SH-SY5Y (cell line): ENCODE measurements around the gene MAG.

Experiments
- GATA2 ChIP-seq: IDR thresholded peaks from 2 replicates; pipeline ENCODE4 v1.6.1; 2011; ENCODE audit warnings: mild to moderate bottlenecking, low read depth, low read length
- GATA3 ChIP-seq: IDR thresholded peaks from 2 replicates; pipeline ENCODE4 v1.6.1; 2011; ENCODE audit warnings: low read depth, mild to moderate bottlenecking, low read length, moderate library complexity

Gene MAG, protein sequence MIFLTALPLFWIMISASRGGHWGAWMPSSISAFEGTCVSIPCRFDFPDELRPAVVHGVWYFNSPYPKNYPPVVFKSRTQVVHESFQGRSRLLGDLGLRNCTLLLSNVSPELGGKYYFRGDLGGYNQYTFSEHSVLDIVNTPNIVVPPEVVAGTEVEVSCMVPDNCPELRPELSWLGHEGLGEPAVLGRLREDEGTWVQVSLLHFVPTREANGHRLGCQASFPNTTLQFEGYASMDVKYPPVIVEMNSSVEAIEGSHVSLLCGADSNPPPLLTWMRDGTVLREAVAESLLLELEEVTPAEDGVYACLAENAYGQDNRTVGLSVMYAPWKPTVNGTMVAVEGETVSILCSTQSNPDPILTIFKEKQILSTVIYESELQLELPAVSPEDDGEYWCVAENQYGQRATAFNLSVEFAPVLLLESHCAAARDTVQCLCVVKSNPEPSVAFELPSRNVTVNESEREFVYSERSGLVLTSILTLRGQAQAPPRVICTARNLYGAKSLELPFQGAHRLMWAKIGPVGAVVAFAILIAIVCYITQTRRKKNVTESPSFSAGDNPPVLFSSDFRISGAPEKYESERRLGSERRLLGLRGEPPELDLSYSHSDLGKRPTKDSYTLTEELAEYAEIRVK

DNA sequence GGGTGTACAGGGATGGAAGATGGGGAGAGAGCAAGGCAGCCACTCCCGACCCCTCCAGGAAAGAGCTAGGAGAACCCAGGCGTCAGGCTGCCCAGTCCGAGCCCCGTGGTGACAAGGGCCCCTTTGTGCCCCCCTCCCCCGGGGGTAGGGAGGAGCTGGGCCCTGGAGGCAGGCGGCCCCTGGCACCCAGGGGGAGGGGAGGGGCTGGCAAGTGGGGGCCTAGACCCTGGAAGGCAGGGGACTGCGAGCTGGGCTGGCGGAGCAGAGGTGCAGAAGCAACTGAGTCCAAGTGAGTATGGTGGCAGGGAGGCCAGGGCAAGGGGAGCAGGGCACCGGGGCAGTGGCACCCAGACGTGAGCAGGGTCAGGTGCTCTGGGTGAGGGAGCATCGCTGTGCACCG is at the start of gene MAG:
Gene MAG, plus strand, starts transcription at position 246 of the 400 bp plus-strand sequence. CDS start 3,248 bp downstream, outside the sequence.
- no peak for TF ChIP-seq GATA3
- TF ChIP-seq GATA2 = no peak

DNA sequence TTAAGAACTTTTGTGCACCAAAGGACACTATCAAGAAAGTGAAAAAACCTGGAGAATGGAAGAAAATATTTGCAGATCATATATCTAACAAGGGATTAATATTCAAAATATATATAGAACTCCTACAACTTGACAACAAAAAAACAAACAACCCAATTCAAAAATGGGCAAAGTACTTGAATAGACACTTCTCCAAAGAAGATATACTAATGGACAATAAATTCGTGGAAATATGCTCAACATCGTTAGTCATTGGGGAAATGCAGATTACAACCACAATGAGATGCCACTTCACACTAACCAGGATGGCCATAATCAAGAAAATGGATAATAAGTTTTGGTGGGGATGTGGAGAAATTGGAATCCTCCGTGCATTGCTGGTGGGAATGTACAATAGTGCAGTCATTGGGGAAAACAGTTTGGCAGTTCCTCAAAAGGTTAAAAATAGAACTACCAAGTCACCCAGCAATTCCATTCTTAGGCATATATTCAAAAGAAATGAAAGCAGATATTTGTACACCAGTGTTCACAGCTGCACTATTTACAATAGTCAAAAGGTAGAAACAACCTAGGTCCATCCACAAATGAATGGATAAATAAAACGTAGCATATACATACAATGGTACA is 45.4 kb upstream of the MAG start:
- no peak for TF ChIP-seq GATA2
- no peak for TF ChIP-seq GATA3

DNA sequence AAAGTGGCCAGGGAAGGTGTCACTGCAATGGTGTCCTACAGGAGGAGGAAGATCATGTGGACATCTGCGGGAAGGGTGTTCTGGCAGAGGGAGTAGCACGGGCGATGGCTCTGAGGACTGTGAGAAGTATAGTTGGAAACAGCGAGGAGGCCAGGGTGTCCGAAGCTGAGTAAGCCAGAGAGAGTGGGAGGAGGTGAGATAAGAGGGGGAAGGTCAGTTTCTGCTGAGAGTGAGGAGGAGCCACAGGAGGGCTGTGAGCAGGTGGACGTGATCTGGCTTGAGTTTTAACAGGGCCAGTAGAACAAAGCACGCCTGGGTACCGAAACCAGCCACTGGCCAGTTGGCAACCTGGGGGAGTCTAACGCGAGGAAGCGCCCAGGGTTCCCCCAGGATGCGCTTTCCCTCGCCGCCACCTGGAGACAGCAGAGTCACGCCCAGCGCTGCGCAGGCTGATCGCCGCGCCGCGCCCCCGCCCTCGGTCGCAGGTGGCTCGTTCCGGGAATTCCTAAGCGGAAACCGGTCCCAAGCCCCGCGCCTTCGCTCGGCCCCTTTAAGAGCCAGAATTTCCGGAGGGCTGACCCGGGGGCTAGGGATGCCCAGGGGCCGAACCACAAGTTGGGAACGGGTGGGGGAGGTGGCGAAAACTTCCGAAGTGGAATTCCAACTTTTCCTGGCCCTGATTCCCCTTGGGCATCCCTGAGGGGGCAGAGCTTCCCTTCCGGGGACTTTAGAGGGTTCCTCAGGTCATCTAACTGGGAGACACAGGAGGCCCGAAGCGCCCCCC is 44.2 kb upstream of the MAG start:
- TF ChIP-seq GATA2 = no peak
- TF ChIP-seq GATA3 = no peak

DNA sequence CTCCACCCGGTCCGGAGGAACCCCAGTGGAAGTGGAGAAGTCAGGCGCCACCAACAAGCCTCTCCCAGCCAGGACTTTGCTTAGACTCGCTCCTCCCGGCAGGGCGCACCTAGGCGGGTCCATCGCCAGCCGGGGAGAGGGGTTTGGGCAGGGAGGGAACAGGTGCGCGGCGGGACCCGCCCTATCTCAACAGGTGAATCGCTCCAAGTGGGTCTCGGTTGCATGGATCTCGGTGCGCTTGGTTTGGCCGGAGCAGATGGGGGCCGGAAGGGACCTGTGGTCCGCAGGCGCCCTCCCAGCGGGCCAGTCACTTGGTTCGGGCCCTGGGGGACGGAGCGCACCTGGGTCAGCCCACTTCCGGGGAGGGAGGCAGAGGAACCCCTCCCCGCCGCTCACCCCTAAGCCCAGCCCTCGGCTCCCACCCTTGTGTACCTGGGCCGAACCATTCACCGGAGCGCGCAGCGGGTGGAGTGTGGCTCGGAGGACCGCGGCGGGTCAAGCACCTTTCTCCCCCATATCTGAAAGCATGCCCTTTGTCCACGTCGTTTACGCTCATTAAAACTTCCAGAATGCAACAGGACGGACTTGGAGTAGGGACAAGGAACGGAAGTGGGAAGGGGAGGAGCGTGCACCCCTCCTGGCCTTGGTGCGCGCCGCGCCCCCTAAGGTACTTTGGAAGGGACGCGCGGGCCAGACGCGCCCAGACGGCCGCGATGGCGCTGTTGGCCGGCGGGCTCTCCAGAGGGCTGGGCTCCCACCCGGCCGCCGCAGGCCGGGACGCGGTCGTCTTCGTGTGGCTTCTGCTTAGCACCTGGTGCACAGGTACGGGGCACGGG is 43.4 kb upstream of the MAG start, which contains the start of gene LSR:
Gene LSR, plus strand, starts transcription at position 693 of the 836 bp plus-strand sequence. Its CDS starts 21 bp downstream, at position 714.
- TF ChIP-seq GATA2 (no peak), GATA3 (no peak)

DNA sequence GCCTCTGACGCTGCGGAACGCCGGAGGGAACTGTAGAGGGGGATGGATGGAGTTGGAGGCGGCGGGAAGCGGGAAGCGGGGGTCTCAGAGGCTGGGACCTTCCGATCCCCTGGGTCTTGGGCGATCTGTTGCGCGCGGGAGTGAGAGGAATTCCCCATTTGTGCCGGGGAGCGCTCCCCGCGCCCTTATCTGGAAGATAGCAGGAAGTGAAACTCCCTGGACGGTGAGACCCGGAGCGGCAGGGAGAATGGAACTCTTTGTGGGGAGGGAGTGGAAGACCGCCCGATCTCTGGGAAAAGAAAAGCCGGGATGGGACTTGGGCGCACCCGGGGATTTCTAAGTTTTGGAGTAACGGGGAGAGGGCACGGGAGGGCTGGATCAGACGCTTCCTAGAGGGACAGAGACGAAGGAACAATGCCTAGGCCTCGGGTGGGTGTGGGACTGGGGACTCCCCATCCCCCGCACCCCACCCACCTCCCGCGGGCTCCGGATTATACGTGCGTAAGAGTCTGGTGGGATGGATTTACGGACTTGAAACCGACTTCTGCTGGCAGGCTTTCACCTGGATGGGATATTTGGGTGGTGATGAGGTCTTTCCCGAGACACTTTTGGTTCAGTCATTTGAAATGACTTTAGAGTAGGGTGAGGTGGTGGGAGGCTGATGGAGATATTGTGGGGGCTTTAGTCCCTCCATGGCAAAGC is 42.7 kb upstream of the MAG start:
- TF ChIP-seq GATA3 (no peak), GATA2 (no peak)

DNA sequence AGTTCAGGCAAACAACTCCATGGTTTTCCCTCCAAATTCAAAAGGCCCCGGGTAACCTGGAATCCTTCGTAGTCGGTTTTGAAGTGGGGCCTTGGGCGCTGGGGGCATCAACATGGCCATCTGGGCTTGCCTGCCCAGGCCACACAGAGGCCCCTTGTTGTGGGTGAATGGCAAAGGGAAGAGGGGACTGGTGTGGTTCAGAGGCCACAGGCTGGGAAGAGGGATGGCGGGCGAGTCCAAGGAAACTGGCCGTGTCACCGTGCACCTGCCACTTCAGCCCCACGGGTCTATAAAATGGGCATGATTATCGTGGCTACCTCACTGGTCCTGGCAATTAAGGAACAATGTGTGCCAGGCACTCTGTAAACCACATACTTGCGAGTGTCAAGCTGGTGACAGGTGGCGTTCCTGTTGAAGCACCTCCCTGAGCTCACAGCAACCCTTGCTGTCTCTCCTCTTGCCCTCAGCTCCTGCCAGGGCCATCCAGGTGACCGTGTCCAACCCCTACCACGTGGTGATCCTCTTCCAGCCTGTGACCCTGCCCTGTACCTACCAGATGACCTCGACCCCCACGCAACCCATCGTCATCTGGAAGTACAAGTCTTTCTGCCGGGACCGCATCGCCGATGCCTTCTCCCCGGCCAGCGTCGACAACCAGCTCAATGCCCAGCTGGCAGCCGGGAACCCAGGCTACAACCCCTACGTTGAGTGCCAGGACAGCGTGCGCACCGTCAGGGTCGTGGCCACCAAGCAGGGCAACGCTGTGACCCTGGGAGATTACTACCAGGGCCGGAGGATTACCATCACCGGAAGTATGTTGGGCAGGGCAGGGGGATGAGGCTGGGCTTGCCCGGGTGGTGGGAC is 41.9 kb upstream of the MAG start:
- no peak for TF ChIP-seq GATA3
- no peak for TF ChIP-seq GATA2

DNA sequence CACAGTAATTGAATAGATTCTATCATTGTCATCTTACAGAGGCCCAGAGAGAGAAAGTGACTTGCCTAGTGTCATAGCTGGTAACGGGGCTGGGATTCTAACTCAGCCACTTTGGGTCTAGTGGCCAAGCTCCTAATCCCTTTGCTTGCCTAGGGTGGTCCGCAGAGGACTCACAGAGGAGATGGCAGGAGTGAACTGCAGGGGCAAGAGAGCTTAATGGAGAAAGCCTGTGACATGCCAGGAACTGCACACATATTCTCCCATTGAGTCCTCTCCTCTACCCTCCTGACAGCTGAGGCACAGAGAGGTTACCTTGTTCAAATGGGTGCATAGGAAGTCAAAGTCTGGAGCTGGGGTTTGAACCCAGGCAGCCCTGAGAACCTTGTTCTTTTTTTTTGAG is 40.5 kb upstream of the MAG start:
- TF ChIP-seq GATA2 = no peak
- TF ChIP-seq GATA3 = no peak

DNA sequence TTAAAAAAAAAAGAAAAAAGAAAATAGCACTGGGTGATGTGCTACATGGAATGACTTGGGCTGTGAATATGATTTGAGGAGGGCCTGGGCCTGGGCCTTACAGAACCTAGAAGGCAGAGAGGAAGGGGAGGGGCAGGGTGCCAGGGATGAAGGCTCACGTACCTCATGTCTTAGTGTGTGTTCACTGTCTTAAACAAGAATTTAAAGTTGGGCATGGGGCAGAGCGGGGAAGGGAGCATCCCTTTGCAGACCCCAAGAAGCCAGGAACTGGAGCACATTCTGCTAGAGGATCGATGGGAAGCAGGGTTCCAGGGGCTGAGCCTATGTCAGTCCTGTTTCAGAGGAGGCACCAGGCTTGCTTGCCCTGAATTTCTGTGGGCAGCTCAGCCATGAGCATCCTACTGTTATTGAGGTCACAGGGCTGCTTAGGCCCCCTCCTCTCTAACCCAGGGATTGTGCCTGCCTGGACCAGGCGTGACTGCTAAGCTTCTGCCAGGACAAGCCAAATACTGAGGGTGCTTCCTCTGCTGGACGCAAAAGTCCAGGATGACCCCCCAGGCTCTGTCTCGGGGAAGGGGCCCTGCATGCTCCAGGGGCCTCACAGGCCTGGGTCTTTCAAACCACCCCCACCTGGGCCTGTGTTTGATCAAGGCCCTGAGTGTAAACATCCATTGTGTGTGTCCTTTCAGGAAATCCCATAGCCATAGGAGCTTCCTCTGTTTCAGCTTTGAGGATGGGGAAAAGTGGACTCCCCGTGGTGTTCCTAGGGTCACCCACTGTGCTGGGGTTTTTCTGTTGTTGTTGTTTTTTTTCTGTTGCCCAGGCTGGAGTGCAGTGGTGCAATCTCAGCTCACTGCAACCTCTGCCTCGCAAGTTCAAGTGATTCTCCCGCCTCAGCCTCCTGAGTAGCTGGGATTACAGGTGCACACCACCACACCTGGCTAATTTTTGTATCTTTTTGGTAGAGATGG is 38.4 kb upstream of the MAG start:
- TF ChIP-seq GATA2 = no peak
- no peak for TF ChIP-seq GATA3

DNA sequence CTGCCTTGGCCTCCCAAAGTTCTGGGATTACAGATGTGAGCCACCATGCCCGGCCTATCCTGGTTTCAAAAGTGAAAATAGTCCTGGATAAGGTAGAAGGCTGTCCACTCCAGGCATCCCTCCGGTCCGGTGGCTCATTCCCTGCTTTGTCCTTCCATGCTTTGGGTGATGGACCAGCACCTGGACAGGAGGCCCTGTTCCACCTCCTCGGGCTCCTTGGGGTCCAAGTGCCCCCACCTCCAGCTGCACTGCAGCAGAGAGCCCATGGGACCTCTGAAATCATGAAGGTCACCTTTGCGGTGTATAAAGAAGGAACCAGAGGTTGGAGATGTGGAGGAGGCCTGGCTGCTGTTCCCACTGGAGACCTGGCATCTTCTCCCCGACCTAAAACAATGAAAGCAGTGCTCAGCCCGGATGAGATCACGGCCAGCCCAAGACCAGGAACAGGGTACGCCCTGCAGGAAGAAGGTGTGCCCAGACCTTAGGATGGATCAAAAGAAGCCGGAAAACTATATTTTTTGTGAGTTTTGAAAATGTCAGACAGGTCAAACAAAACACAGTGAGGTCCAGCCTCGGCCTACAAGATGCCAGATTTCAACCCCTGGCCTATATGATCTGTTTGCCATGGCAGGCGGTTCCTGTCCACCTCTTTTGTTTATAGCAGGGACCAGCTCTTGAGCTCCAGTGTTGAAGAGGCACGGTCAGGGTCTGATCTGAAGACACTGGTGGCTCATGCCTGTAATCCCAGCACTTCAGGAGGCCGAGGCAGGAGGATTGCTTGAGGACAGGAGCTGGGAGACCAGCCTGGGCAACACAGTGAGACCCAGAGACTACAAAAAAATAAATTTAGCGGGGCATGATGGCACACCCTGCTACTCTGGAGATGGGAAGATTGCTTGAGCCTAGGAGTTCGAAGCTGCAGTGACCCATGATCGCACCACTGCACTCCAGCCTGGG is 37.3 kb upstream of the MAG start:
- TF ChIP-seq GATA3 (no peak), GATA2 (no peak)

DNA sequence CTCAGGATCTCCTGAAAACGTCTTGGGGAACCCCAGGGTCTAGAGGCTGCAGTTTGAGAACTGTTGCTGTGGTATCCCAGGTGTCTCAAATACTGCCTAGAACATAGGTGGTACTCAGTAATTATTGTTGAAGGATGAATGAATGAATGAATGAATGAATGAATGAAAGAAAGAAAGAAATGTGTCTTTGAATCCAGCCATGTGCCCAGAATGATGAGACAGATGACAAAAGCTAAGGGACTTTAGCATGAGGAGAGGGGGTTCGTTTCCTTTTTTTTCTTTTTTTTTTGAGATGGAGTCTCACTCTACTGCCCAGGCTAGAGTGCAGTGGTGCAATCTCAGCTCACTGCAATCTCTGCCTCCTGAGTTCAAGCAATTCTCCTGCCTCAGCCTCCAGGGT is 35.4 kb upstream of the MAG start:
- TF ChIP-seq GATA3 (no peak), GATA2 (no peak)
